SK-N-SH (cell line): ENCODE measurements around the gene RASGRF2. TPM values are rescaled to one million over a fixed set of nuclear protein-coding genes. Genes with fewer than 3 reads are reported as not detected.

Experiments
- CTCF ChIA-PET: fragments of 300-600, 350-600 bp; formaldehyde crosslinking; extraction: SDS; loops from one replicate; lab custom pipeline; 2021; lab: Yijun Ruan, JAX
- POLR2A ChIA-PET: fragments of 350-600 bp; sonication (Branson Sonifier 250); formaldehyde crosslinking; extraction: SDS; loops from one replicate; lab custom pipeline; 2020; ENCODE audit warnings: antibody characterized with exemption, inconsistent platforms; lab: Yijun Ruan, JAX
- DNase-seq: peaks from one replicate; pipeline ENCODE4 v3.0.0; 2012
- H2AFZ ChIP-seq: fragments of 200-600 bp; sonication (generic); 2 replicates; pipeline ENCODE4 v1.8.1; 2016; ENCODE audit warnings: antibody characterized with exemption, mild to moderate bottlenecking, low read depth
- H3F3A ChIP-seq: fragments of 200-600 bp; sonication (generic); replicated peaks from 2 replicates; pipeline ENCODE3; 2016; ENCODE audit warnings: antibody characterized with exemption, mild to moderate bottlenecking; ENCODE audit not compliant: insufficient read depth
- H3K27ac ChIP-seq, 2 experiments: fragments of 200-500 bp in 1 of 2; fragments of 200-600 bp in 1 of 2; sonication (Bioruptor generic) in 1 of 2; sonication (generic), shearing (Covaris generic) in 1 of 2; 2 replicates each; pipeline versions ENCODE4 v1.5.1 to v1.6.1; 2014 to 2016; ENCODE audit warnings: low read depth in 2 of 2, inconsistent platforms in 1 of 2, low read length in 1 of 2, mild to moderate bottlenecking in 1 of 2, mixed read lengths in 1 of 2
- H3K27me3 ChIP-seq: fragments of 200-600 bp; sonication (generic), shearing (Covaris generic); 2 replicates; pipeline ENCODE4 v1.6.1; 2016; ENCODE audit warnings: mixed run types; ENCODE audit not compliant: insufficient read depth
- H3K36me3 ChIP-seq, 2 experiments: fragments of 200-500 bp in 1 of 2; fragments of 200-600 bp in 1 of 2; sonication (Bioruptor generic) in 1 of 2; sonication (generic) in 1 of 2; replicated peaks in 1 of 2; 2 replicates each; pipeline versions ENCODE3 to v1.5.1; 2014 to 2016; ENCODE audit warnings: low read length in 1 of 2, mild to moderate bottlenecking in 1 of 2; ENCODE audit not compliant: insufficient read depth in 2 of 2, control insufficient read depth in 1 of 2
- H3K4me1 ChIP-seq, 2 experiments: fragments of 200-500 bp in 1 of 2; fragments of 200-600 bp in 1 of 2; sonication (Bioruptor generic) in 1 of 2; sonication (generic), shearing (Covaris generic) in 1 of 2; 2 replicates each; pipeline versions ENCODE4 v1.5.1 to v1.6.1; 2014 to 2016; ENCODE audit warnings: low read depth in 1 of 2, low read length in 1 of 2, mixed run types in 1 of 2; ENCODE audit not compliant: insufficient read depth in 2 of 2, control insufficient read depth in 1 of 2
- H3K4me2 ChIP-seq: fragments of 200-600 bp; sonication (generic), shearing (Covaris generic); 2 replicates; pipeline ENCODE4 v1.6.1; 2017; ENCODE audit warnings: mixed run types
- H3K4me3 ChIP-seq, 2 experiments: fragments of 200-500 bp in 1 of 2; fragments of 200-600 bp in 1 of 2; sonication (Bioruptor generic) in 1 of 2; sonication (generic), shearing (Covaris generic) in 1 of 2; 2 replicates each; pipeline versions ENCODE4 v1.5.1 to v1.8.1; 2014 to 2016; ENCODE audit warnings: low read depth in 2 of 2, inconsistent platforms in 1 of 2, low read length in 1 of 2, mild to moderate bottlenecking in 1 of 2, mixed read lengths in 1 of 2, moderate library complexity in 1 of 2
- H3K79me2 ChIP-seq: fragments of 200-600 bp; sonication (generic); 2 replicates; pipeline ENCODE4 v1.8.1; 2017; ENCODE audit warnings: mild to moderate bottlenecking; ENCODE audit not compliant: insufficient read depth
- H3K9ac ChIP-seq: fragments of 200-600 bp; sonication (generic); 2 replicates; pipeline ENCODE4 v1.6.1; 2017; ENCODE audit warnings: mixed run types
- H3K9me2 ChIP-seq: fragments of 200-600 bp; sonication (generic); 2 replicates; pipeline ENCODE4 v1.6.1; 2017; ENCODE audit warnings: mixed run types
- H3K9me3 ChIP-seq: fragments of 200-600 bp; sonication (generic); 2 replicates; pipeline ENCODE4 v1.6.1; 2017; ENCODE audit warnings: mixed run types, mild to moderate bottlenecking, moderate library complexity
- H4K20me1 ChIP-seq: fragments of 200-600 bp; sonication (generic); 2 replicates; pipeline ENCODE4 v1.6.1; 2017; ENCODE audit warnings: mild to moderate bottlenecking, mixed run types; ENCODE audit not compliant: insufficient read depth
- CHD2 ChIP-seq: fragments of 150-350 bp; IDR thresholded peaks from 2 replicates; pipeline ENCODE4 v1.6.1; 2018; ENCODE audit warnings: low read length; ENCODE audit not compliant: partially characterized antibody
- ELF1 ChIP-seq: IDR thresholded peaks from 2 replicates; pipeline ENCODE4 v1.4.0; 2012
- FOSL2 ChIP-seq: IDR thresholded peaks from 2 replicates; pipeline ENCODE4 v1.4.0; 2012; ENCODE audit warnings: low read depth, mild to moderate bottlenecking, moderate library complexity, borderline replicate concordance
- JUND ChIP-seq: IDR thresholded peaks from 2 replicates; pipeline ENCODE4 v1.4.0; 2012
- SIN3A ChIP-seq: IDR thresholded peaks from 2 replicates; pipeline ENCODE4 v1.6.1; 2012; ENCODE audit warnings: low read depth, mild to moderate bottlenecking, low read length, moderate library complexity, borderline replicate concordance
- SMC3 ChIP-seq: IDR thresholded peaks from 2 replicates; pipeline ENCODE4 v1.6.1; 2012; ENCODE audit warnings: low read depth, low read length, improper control_type of control experiment
- TCF12 ChIP-seq: IDR thresholded peaks from 2 replicates; pipeline ENCODE4 v1.4.0; 2012
- TEAD4 ChIP-seq: IDR thresholded peaks from 2 replicates; pipeline ENCODE4 v1.4.0; 2012; ENCODE audit warnings: mild to moderate bottlenecking, borderline replicate concordance; ENCODE audit not compliant: insufficient read depth
- YY1 ChIP-seq: IDR thresholded peaks from 2 replicates; pipeline ENCODE4 v1.4.0; 2012; ENCODE audit warnings: low read depth, mild to moderate bottlenecking
- WGBS: methylation state at CpG from one replicate; pipeline ENCODE4 v1.1.6; 2017; ENCODE audit warnings: low lambda C conversion rate; 5-methylcytosine and 5-hydroxymethylcytosine counted together
- polyA plus RNA-seq, 3 experiments: library from polyadenylated mRNA; depleted of rRNA; stranded (reverse); fragments of >200 nt; gene quantifications; 2 replicates each; pipeline ENCODE4 v1.2.3, GENCODE V29; 2012
- TF ChIP-seq, protein P1 (sequence below): fragments of 150-350 bp; IDR thresholded peaks from 2 replicates; pipeline ENCODE4 v1.6.1; 2017; ENCODE audit warnings: antibody characterized with exemption, low read length, low read depth, borderline replicate concordance
- TF ChIP-seq, protein P2 (sequence below): IDR thresholded peaks from 2 replicates; pipeline ENCODE4; 2012
- TF ChIP-seq, protein P3 (sequence below): IDR thresholded peaks from 2 replicates; pipeline ENCODE4 v1.4.0; 2012; ENCODE audit warnings: low read depth
- TF ChIP-seq, protein P4 (sequence below): fragments of 200-600 bp; sonication (generic); IDR thresholded peaks from 2 replicates; pipeline ENCODE4 v1.6.1; 2017; ENCODE audit warnings: antibody characterized with exemption, mild to moderate bottlenecking, moderate library complexity

RASGRF2 gene
- polyA plus RNA-seq, 1 of the 3 experiments (the other 2 are of a cell fraction): under 0.01 TPM

DNA sequence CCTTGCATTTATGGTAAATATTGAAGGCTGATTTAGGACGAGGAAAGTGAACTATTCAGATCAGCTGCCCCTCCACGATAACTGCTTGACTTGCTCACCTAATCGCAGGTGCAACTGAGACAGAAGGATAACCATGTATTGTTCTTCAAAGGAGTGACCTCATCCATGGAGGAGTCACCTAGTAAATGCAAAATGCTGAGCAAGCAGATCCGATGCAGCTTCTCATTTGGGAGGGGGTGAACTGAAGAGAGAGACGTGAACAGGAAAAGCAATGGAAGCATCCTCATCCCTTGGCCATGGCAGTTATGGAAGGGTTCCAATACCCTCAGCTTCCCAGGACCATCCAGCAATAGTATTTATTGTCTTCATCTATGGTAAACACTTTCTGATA, 47.5 kb downstream of the RASGRF2 start:
- POLR2A ChIA-PET: no interaction called here
- no peaks in the 10 kb centered on the region for H3F3A ChIP-seq
- CTCF ChIA-PET: no interaction called here

DNA sequence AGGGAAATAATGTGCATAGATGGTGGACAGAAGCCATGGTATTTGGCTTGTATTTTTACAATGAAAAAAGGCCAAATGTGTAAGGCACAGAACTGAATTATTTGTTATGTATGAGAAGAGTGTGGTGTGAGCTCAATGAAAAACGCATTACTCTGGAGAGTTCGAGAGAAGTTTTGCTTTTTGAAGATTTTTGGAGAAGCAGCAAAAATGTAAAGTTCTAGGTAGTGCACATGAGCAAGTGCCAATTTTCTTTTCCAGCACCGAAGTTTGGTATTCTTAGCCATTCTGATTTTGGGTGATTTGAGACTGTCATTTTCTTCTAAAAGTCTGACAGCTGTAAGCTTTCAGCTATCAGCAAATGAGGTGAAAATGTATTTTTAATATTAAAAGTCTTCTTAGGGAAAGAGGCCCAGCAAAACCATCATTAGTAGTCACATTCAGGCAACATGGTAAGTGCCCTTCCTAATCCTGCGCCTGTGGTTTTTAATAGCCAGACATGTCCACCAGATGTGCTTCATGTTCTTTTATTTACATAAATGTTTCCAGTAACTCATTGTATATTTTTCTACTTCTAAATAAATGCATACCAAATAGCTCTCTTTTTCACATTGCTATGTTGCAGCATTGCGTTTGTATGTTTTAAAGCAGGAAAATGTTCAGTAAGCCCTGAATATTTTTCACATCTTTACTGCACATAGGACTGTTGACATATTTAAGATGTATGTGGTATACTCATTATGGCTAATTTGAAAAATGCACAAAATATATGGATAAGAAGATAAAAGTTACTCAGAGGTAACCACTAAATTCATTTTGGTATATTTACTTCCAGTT, 50.4 kb downstream of the RASGRF2 start:
- H3K4me2 ChIP-seq: no peak overlapping the region
- no peaks in the 10 kb centered on the region for H3K4me1 ChIP-seq
- no peak overlapping the region for H3K9ac ChIP-seq
- no peaks in the 10 kb centered on the region for H4K20me1 ChIP-seq
- H2AFZ ChIP-seq: no peak overlapping the region
- H3K27ac ChIP-seq: no peak overlapping the region
- no peaks in the 10 kb centered on the region for H3F3A ChIP-seq
- ChIA-PET CTCF (no interaction called here), POLR2A (no interaction called here)
- no peak for DNase-seq
- no peaks in the 10 kb centered on the region for H3K79me2 ChIP-seq
- 80% methylated on average over 5 of the region's 5 CpGs for WGBS
- no peak overlapping the region for H3K4me3 ChIP-seq
- no peaks in the 10 kb centered on the region for H3K9me2 ChIP-seq
- no peaks in the 10 kb centered on the region for H3K36me3 ChIP-seq
- no peaks in the 10 kb centered on the region for H3K27me3 ChIP-seq
- no peaks in the 10 kb centered on the region for H3K9me3 ChIP-seq
- TF ChIP-seq YY1 (no peak), TCF12 (no peak), FOSL2 (no peak), JUND (no peak)

More for the DNA sequence above, 47.5 kb downstream of the RASGRF2 start:
- Histone ChIP-seq H3K27me3 (no peaks in the 10 kb centered on the region), H3K36me3 (no peaks in the 10 kb centered on the region), H2AFZ (no peak overlapping the region), H3K9ac (no peak overlapping the region), H3K4me2 (no peak overlapping the region), H3K9me2 (no peaks in the 10 kb centered on the region), H3K27ac (no peak overlapping the region), H3K4me3 (no peak overlapping the region), H3K79me2 (no peaks in the 10 kb centered on the region)
- DNase-seq: no peak
- WGBS: 65% methylated on average over 5 of the region's 5 CpGs
- no peak for TF ChIP-seq SIN3A
- TF ChIP-seq, all 33 proteins: peak for 0
- Histone ChIP-seq H3K4me1 (no peaks in the 10 kb centered on the region), H4K20me1 (no peaks in the 10 kb centered on the region), H3K9me3 (no peaks in the 10 kb centered on the region)

DNA sequence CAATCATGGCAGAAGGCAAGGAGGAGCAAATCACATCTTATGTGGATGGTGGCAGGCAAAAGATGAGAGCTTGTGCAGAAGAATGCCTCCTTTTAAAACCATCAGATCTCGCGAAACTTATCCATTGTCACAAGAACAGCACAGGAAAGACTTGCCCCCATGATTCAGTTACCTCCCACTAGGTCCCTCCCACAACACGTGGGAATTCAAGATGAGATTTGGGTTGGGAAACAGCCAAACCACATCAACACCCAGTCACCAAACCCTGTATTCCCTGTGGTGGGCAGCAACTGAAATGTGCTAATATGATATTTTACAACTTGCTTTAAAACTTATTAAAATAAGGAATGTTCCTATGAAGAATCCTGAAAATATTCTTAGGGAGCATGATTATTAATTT, 54.2 kb downstream of the RASGRF2 start:
- Histone ChIP-seq H3K4me2 (no peak overlapping the region), H3K9me3 (no peaks in the 10 kb centered on the region), H3F3A (no peaks in the 10 kb centered on the region), H3K27ac (no peak overlapping the region), H3K4me3 (no peak overlapping the region), H2AFZ (no peak overlapping the region), H4K20me1 (no peaks in the 10 kb centered on the region), H3K79me2 (no peaks in the 10 kb centered on the region), H3K9ac (no peak overlapping the region), H3K27me3 (no peaks in the 10 kb centered on the region), H3K36me3 (no peaks in the 10 kb centered on the region), H3K9me2 (no peaks in the 10 kb centered on the region), H3K4me1 (no peaks in the 10 kb centered on the region; a peak in 1 of 4 replicates)
- no peak for DNase-seq
- no peak for TF ChIP-seq ELF1
- TF ChIP-seq SMC3: no peak
- TF ChIP-seq, protein P1, sequence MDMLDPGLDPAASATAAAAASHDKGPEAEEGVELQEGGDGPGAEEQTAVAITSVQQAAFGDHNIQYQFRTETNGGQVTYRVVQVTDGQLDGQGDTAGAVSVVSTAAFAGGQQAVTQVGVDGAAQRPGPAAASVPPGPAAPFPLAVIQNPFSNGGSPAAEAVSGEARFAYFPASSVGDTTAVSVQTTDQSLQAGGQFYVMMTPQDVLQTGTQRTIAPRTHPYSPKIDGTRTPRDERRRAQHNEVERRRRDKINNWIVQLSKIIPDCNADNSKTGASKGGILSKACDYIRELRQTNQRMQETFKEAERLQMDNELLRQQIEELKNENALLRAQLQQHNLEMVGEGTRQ: no peak
- TF ChIP-seq, protein P2, sequence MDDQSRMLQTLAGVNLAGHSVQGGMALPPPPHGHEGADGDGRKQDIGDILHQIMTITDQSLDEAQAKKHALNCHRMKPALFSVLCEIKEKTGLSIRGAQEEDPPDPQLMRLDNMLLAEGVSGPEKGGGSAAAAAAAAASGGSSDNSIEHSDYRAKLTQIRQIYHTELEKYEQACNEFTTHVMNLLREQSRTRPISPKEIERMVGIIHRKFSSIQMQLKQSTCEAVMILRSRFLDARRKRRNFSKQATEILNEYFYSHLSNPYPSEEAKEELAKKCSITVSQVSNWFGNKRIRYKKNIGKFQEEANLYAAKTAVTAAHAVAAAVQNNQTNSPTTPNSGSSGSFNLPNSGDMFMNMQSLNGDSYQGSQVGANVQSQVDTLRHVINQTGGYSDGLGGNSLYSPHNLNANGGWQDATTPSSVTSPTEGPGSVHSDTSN: no peak
- no peak for TF ChIP-seq TEAD4
- no peak for TF ChIP-seq CHD2
- TF ChIP-seq, protein P3, sequence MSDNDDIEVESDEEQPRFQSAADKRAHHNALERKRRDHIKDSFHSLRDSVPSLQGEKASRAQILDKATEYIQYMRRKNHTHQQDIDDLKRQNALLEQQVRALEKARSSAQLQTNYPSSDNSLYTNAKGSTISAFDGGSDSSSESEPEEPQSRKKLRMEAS: no peak
- TF ChIP-seq, protein P4, sequence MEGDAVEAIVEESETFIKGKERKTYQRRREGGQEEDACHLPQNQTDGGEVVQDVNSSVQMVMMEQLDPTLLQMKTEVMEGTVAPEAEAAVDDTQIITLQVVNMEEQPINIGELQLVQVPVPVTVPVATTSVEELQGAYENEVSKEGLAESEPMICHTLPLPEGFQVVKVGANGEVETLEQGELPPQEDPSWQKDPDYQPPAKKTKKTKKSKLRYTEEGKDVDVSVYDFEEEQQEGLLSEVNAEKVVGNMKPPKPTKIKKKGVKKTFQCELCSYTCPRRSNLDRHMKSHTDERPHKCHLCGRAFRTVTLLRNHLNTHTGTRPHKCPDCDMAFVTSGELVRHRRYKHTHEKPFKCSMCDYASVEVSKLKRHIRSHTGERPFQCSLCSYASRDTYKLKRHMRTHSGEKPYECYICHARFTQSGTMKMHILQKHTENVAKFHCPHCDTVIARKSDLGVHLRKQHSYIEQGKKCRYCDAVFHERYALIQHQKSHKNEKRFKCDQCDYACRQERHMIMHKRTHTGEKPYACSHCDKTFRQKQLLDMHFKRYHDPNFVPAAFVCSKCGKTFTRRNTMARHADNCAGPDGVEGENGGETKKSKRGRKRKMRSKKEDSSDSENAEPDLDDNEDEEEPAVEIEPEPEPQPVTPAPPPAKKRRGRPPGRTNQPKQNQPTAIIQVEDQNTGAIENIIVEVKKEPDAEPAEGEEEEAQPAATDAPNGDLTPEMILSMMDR: no peak
- WGBS: 63% methylated on average over 3 of the region's 3 CpGs
- ChIA-PET POLR2A (no interaction called here), CTCF (no interaction called here)
